Ascending aorta (tissue), 2 donors: ENCODE data around the gene TMEM163. TPM values are rescaled to one million over a fixed set of nuclear protein-coding genes. Genes with fewer than 3 reads are reported as not detected.
"Not testable (repeated sequence)": the region's sequence is repeated elsewhere in the genome, so short reads cannot be mapped to it uniquely, and the experiment has no call there.

Experiments used
- DNase-seq, 2 donors: peaks; one replicate each; pipeline ENCODE4 v3.0.0-alpha.2; 2019; ENCODE audit warnings: low spot score in 2 of 2
- H3K27ac ChIP-seq, 2 donors: fragments of 200-600 bp; sonication (generic); one replicate each; pipeline ENCODE4 v1.5.1; 2016 to 2017; ENCODE audit warnings: mild to moderate bottlenecking in 1 of 2
- H3K27me3 ChIP-seq: fragments of 200-600 bp; sonication (generic); one replicate; pipeline ENCODE4 v1.5.1; 2017
- H3K36me3 ChIP-seq, 2 donors: fragments of 200-600 bp; sonication (generic); one replicate each; pipeline ENCODE4 v1.5.1; 2016
- H3K4me1 ChIP-seq, 2 donors: fragments of 200-600 bp; sonication (generic); one replicate each; pipeline ENCODE4 v1.5.1; 2016 to 2017; ENCODE audit warnings: mild to moderate bottlenecking in 1 of 2
- H3K4me3 ChIP-seq, 2 donors: fragments of 200-600 bp; sonication (generic); one replicate each; pipeline ENCODE4 v1.5.1; 2016 to 2017; ENCODE audit warnings: mild to moderate bottlenecking in 1 of 2
- H3K9me3 ChIP-seq, 2 donors: fragments of 200-600 bp; sonication (generic); one replicate each; pipeline ENCODE4 v1.5.1; 2016
- CTCF ChIP-seq, 3 experiments: fragments of 200-600 bp in 2 of 3; fragments of 450-650 bp in 1 of 3; sonication (generic) in 2 of 3; IDR thresholded peaks; one replicate each; pipeline ENCODE4 v1.5.1; 2016 to 2019; ENCODE audit warnings: antibody characterized with exemption in 3 of 3, mild to moderate bottlenecking in 1 of 3, moderate library complexity in 1 of 3
- intact Hi-C: fragments of 100-400 bp; cut with DNase I; formaldehyde crosslinking; loops from one replicate; pipeline ENCODE4 v1.15.1; 2023
- total RNA-seq: library from RNA; depleted of rRNA; stranded (reverse); fragments of >200 nt; gene quantifications from one replicate; pipeline ENCODE4 v1.1.0, GENCODE V29; 2016

TMEM163 gene
- total RNA-seq, 1 donor from 2014 or later, result not detected

DNA sequence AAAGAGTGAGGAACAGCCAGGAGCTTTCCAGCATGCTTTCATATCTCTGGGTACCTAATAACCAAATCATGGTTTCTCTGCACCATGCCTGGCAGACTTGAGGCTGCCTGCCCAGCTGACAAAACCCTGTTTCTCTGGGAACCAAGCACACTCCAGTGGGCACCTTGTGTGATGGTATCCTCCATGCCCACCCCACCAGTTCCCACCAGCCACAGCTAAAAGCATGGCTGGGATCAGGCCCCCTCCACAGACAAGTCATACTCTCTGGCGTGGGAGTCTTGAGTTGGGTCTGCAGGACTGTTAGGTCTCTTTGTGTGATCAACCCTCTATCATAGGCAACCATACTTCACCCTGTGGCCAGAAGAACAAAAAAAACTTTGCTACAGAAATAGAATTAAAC is 56.0 kb downstream of the TMEM163 start:
- Histone ChIP-seq H3K27ac (no peak overlapping the region), H3K9me3 (no peaks in the 10 kb centered on the region), H3K36me3 (no peaks in the 10 kb centered on the region), H3K27me3 (no peaks in the 10 kb centered on the region), H3K4me3 (no peak overlapping the region), H3K4me1 (no peaks in the 10 kb centered on the region)
- intact Hi-C loops, result no loop called here
- no peak for TF ChIP-seq CTCF (IDR thresholded peaks at IDR 0.05)
- no peak for DNase-seq

- H3K27me3 ChIP-seq, result no peaks in the 10 kb centered on the region
- H3K9me3 ChIP-seq, result no peaks in the 10 kb centered on the region
- no peaks in the 10 kb centered on the region for H3K36me3 ChIP-seq
- intact Hi-C loops, result no loop called here
- no peaks in the 10 kb centered on the region for H3K4me1 ChIP-seq
- H3K27ac ChIP-seq, result no peak overlapping the region
- no peak overlapping the region for H3K4me3 ChIP-seq
- no peak for DNase-seq
- no peak for TF ChIP-seq CTCF (IDR thresholded peaks at IDR 0.05)
These were observed 58.0 kb downstream of the TMEM163 start for GRCh38 chr2:134660626-134661402.

- no peak overlapping the region for H3K27ac ChIP-seq
- H3K9me3 ChIP-seq, result no peaks in the 10 kb centered on the region
- intact Hi-C loops, result no loop called here
- no peaks in the 10 kb centered on the region for H3K4me1 ChIP-seq
- DNase-seq, result no peak
- no peak overlapping the region for H3K4me3 ChIP-seq
- TF ChIP-seq CTCF (IDR thresholded peaks at IDR 0.05), result no peak
- H3K27me3 ChIP-seq, result no peaks in the 10 kb centered on the region
- no peaks in the 10 kb centered on the region for H3K36me3 ChIP-seq
These were observed 59.1 kb downstream of the TMEM163 start for GRCh38 chr2:134659724-134660123.

DNA sequence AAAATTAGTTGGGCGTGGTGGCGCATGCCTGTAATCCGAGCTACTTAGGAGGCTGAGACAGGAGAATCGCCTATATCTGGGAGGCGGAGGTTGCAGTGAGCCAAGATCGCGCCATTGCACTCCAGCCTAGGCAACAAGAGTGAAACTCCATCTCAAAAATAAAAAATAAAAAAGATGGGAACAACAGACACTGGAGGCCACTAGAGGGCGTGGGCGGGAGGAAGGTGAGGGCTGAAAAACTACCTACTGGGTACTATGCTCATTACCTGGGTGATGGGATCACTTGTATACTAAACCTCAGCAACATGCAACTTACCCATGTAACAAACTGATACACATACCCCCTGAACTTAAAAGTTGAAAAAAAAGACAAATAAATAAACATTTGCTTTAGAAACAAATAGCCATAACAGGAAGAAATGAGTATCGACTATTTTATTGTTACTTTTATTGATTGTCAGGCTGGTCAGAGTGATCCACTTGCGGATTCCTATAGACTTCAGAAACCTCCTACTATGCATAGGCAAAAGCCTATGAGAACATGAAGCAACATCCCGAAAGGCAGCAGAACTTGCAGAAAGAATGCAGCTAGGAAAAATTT is 61.0 kb downstream of the TMEM163 start:
- Histone ChIP-seq H3K9me3 (no peaks in the 10 kb centered on the region), H3K36me3 (no peaks in the 10 kb centered on the region), H3K27me3 (no peaks in the 10 kb centered on the region), H3K4me3 (no peak overlapping the region), H3K4me1 (no peaks in the 10 kb centered on the region), H3K27ac (no peak overlapping the region)
- intact Hi-C loops, result no loop called here
- no peak for DNase-seq
- TF ChIP-seq CTCF (IDR thresholded peaks at IDR 0.05), result no peak

- H3K4me3 ChIP-seq, H3K27ac ChIP-seq, H3K9me3 ChIP-seq, intact Hi-C loops, H3K27me3 ChIP-seq, H3K36me3 ChIP-seq, H3K4me1 ChIP-seq, DNase-seq: not testable (repeated sequence)
These were observed 62.4 kb downstream of the TMEM163 start for GRCh38 chr2:134656391-134656790.

- intact Hi-C loops, result no loop called here
- no peak for TF ChIP-seq CTCF (IDR thresholded peaks at IDR 0.05)
- no peaks in the 10 kb centered on the region for H3K27me3 ChIP-seq
- H3K27ac ChIP-seq, result no peak overlapping the region
- H3K9me3 ChIP-seq, result no peaks in the 10 kb centered on the region
- H3K4me3 ChIP-seq, result no peak overlapping the region
- no peak for DNase-seq
- no peaks in the 10 kb centered on the region for H3K36me3 ChIP-seq
- H3K4me1 ChIP-seq, result no peaks in the 10 kb centered on the region
These were observed 70.2 kb downstream of the TMEM163 start for GRCh38 chr2:134648586-134648985.
